GM19351 (cell line): ENCODE results near the gene PATJ.
"Not testable (repeated sequence)": the region's sequence is repeated elsewhere in the genome, so short reads cannot be mapped to it uniquely, and the experiment has no call there.

Experiments used
- ATAC-seq: cut with Tn5 transposase; IDR thresholded peaks from one replicate; pipeline ENCODE4 v1.9.1; 2021; ENCODE audit warnings: mild to moderate bottlenecking, moderate library complexity; ENCODE audit not compliant: unreplicated experiment

The PATJ gene

DNA sequence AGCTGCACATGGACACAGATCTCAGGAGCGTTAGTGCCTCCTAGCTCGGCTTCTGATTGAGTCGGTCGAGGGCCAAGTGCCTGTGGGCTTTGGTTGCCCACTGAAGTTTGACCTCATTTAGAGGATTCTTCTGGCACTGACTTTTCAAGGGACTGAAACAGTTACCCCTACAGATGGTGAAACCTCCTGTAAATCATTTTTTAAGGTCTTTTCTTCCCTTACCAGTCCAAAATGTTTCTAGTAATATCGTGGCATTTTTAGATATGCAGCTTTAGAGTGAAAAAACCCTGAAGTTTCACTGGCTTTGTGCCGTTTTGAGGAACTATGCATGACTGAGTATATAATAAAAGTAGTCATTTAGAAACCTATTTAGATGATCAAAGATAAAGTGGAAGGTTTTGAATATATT lies 417.7 kb downstream of the PATJ start:
- peak; percentile 84 for ATAC-seq

DNA sequence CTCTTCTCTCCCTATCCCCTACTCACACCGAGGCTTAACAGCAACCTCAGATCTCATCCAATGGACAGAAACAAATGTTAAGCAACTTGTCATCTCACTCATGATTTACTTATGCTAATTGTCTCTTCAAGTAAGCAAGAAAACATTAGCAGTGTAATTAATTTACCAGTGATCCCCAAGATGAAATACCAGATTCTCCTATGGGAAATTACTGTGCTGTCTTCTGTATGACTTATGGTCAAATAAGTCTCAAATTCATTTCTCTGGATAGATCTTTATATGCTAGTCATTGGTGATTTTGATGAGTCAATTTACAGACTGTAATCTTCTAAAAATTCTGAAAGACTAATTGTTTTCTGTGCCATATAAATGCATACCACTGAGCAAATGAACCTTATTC lies 419.4 kb downstream of the PATJ start:
- ATAC-seq: no peak

DNA sequence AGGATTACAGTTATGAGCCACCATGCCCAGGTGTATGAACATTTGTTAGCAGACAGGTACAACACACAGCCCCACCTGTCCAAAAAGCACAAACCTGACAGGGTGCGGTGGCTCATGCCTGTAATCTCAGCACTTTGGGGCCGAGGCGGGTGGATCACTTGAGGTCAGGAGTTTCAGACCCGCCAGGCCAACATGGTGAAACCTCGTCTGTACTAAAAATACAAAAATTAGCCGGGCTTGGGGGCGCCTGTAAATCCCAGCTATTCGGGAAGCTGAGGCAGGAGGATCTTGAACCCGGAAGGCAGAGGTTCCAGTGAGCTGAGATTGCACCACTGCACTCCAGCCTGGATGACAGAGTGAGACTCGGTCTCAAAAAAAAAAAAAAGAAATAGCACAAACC lies 428.1 kb downstream of the PATJ start:
- not testable (repeated sequence) for ATAC-seq

DNA sequence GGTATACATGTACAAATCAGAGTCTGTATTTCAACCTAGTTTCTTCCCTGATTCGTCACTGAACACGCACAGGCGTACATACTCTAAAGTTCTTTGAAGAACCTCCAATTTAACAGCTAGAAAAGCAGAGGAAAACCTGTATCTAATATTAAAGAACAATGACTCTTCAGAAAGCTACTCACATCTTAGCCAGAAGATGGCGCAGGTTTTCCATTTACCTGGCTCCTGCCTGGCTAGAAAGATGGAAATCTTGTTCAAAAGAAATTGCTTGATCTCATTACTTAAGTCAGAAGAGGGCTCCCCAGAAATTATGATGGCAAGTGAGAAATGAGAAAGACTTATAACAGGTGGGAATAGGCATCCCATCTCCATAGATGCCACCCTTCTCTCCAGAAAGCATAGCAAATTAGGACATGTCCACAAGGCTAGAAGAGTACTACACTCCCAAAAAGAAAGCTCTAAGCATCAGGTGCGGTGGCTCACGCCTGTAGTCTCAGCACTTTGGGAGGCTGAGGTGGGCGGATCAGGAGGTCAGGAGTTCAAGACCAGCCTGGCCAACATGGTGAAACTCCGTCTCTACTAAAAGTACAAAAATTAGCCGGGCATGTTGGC lies 433.4 kb downstream of the PATJ start:
- peak; percentile 68 for ATAC-seq

DNA sequence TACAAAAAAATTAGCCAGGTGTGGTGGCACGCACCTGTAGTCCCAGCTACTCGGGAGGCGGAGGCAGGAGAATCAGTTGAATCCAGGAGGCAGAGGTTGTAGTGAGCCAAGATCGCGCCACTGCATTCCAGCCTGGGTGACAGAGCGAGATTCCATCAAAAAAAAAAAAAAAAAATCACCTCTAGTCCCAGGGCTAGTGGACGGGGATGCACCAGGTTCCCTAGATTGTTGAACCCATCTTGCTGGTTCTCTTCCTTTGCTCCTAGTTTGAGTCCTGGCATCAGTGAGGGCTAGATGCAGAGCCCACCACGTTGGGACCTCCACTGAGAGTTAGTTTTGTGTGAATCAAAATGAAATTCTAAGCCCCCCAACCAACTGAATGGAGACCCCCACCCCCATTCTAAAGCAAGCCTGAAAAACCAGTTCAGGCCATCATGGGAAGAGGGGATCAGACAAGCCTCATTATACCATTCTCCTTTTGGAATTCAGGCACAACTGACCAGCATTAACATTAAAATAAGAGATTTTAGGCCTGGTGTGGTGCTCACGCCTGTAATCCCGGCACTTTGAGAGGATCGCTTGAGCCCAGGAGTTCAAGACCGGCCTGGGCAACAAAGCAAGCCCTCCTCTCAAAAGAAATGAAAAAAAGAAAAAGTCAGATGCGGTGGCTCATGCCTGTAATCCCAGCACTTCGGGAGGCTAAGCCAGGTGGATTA lies 434.5 kb downstream of the PATJ start:
- ATAC-seq: no peak

DNA sequence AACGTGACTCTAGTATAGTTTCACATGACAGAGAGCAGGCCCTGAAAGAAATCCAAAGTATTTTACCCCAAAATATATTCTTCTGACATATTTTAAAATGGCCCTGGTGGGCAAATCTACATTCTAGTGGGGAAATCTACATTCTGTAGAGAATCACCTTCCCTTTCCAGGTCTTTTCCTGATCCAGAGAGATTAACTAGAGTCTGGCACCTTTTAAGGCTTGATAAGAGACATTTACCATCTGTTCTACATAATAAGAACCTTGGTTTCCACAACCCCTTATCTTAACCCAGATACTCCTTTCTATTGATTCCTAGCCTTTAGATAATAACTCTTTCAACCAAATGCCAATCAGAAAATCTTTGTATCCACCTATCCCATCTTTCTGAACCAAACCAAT lies 435.3 kb downstream of the PATJ start:
- ATAC-seq: no peak

DNA sequence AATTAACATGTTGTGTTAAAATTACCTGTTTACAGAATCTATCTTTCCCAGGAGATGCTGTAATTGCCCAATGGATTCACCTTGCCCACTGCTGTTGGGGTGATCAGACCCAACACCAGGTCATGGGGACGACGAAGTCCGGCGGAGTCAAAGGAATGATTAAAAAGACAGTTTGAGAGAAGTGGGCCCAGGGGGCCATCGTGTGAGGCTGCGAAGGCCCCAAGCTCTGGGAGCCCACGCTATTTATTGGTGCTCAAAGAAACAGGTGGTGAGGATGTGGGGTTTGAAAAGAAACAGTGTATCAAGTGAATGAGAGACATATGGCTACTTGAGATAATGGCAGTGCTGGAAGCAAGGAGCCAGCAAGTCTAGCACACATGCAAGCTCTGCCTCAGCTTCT lies 436.1 kb downstream of the PATJ start:
- ATAC-seq: no peak

DNA sequence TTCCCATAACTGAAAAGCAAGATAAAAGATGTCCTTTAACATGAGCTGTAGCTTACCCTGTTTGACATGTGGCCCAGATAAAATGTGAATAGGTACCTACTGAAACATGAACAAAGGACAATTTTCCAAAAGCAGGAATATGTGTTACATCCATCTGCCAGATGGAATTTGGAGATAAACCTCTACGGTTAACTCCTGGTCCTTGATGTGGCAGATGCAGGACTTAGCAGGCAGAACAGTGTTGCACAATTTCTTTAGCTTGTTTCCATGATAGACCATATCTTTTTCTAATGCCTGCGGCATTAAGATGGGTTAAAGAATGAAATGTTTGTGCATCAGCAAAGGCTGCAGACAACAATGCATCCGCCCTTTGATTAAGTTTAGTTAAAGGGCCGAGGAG lies 437.8 kb downstream of the PATJ start:
- ATAC-seq: not testable (repeated sequence)

DNA sequence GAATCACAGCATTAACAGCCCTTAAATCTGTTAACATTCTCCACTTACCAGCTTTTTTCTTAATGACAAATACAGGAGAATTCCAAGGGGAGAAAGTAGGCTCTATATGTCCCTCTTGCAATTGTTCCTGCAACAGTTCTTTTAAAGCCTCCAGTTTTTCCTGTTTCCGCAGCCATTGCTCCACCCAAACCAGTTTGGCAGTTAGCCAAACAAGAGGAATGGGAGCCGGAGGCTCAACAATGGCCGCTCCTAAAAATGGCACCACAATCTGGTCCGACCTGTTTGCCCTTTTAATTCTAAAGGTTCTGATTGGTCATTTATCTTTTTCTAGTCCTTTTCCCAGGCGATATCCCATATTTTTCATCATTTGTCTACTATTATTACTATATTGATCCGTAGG lies 438.4 kb downstream of the PATJ start:
- no peak for ATAC-seq

DNA sequence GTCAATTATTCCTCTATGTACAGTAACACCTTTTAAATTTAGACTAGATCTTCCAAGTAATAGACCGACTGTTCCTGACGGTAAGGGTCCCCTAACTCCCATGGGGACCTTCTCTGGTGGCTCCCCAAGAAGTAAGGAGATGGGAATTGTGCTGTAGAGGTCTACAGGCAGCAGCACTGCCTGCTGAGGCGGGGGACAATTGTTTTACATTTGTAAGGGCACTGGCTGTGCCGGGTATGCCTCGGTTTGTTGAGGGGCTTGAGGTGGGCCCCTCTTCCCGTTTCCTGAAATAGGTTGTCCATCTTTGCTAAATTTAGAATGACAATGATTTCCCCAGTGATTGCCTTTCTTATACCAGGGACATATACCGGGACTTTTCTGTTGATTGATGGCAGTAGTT lies 439.3 kb downstream of the PATJ start:
- ATAC-seq: no peak

DNA sequence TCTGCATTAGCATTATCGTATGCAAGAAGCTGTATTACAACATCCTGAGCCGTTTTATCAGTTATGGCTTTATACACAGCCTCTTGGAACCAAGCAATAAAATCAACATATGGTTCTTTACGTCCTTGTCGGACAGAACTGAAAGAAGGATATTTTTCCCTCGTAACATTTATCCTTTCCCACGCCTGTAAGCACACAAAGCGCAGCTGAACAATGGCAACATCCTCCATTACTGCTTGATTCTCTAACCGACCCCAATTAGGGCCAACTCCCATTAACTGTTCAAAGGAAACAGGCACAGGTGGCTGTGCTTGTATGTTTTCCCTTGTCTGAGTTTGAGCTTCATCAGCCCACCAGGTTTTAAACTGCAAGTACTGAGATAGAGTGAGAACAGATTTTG lies 439.9 kb downstream of the PATJ start:
- ATAC-seq: not testable (repeated sequence)

DNA sequence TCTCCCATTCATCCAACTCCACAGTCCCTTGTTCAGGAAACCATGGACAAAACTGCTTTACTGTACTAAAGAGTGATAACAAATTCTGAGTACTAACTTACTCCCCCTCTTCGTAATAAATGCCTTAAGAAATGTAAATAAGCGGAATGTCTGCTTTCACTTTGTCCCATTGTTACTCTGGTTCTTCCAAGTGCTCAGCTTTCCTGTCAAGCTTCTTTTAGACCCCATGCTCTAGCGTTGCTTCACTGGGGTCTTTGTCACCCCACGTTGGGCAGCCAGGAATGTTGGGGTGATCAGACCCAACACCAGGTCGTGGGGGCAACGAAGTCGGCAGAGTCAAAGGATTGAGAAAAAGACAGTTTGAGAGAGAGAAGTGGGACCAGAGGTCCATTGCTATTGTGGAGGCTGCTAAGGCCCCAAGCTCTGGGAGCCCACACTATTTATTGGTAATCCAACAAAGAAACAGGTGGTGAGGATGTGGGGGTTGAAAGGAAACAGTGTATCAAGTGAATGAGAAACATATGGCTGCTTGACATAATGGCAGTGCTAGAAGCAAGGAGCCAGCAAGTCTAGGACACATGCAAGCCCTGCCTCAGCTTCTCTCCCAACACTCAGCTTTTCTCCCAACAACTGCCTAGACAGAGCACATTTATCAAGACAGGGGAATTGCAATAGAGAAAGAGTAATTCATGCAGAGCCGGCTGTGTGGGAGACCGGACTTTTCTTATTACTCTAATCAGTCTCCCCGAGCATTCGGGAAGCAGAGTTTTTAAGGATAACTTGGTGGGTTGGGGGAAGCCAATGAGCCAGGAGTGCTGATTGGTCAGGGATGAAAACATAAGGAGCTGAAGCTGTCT lies 441.1 kb downstream of the PATJ start:
- not testable (repeated sequence) for ATAC-seq

DNA sequence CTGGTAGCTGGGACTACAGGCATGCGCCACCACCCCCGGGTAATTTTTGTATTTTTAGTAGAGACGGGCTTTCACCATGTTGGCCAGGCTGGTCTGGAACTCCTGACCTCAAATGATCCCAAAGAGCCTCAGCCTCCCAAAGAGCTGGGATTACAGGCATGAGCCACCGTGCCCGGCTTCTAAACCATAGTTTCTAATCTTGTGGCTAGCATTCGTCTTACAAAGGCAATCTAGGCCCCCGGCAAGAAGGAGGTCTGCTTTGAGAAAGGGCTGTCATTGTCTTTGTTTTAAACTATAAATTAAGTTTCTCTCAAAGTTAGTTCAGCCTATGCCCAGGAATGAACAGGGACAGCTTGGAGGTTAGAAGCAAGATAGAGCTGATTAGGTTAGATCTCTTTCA lies 442.1 kb downstream of the PATJ start:
- ATAC-seq: no peak

DNA sequence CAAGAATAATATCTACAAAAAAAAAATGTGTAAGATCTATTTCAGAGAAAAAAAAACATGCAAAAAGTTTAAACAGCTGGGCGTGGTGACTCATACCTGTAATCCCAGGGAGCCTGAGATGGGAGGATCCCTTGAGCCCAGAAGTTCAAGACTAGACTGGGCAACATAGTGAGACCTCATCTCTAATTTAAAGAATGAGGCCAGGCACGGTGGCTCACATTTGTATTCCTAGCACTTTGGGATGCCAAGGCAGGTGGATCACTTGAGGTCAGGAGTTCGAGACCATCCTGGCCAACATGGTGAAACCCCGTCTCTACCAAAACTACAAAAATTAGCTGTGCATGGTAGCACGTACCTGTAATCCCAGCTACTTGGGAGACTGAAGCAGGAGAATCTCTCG lies 443.0 kb downstream of the PATJ start:
- ATAC-seq: not testable (repeated sequence)

DNA sequence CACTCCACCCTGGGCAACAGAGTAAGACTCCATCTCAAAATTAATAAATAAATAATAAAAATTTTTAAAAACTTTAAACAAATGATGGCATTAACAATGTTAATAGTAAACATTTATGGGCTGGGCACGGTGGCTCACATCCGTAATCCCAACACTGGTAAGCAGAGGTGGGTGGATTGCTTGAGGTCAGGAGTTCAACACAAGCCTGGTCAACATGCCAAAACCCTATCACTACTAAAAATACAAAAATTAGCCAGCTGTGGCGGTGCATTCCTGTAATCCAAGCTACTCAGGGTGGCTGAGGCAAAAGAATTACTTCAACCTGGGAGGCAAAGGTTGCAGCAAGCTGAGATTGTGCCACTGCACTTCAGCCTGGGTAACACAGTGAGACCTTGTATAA lies 443.4 kb downstream of the PATJ start:
- no peak for ATAC-seq

DNA sequence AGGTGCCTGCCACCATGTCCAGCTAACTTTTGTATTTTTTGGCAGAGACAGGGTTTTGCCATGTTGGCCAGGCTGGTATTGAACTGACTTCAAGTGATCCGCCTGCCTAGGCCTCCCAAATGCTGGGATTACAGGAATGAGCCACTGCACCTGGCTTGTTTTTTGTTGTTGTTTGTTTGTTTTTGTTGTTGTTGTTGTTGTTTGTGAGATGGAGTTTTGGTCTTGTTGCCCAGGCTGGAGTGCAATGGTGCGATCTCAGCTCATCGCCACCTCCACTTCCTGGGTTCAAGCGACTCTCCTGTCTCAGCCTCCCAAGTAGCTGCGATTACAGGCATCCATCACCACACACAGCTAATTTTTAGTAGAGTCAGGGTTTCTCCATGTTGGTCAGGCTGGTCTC lies 445.3 kb downstream of the PATJ start:
- ATAC-seq: no peak

DNA sequence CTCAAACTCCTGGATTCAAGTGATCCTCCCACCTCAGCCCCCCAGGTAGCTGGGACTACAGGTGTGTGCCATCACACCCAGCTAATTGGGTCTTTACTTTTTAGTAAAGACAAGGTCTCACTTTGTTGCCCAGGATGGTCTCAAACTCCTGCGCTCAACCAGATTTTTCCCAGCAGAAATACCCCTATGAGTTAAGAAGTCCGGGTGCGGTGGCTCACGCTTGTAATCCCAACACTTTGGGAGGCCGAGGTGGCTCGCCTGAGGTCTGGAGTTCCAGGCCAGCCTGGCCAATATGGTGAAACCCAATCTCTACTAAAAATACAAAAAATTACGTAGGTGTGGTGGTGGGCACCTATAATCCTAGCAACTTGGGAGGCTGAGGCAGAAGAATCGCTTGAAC lies 445.8 kb downstream of the PATJ start:
- ATAC-seq: no peak

DNA sequence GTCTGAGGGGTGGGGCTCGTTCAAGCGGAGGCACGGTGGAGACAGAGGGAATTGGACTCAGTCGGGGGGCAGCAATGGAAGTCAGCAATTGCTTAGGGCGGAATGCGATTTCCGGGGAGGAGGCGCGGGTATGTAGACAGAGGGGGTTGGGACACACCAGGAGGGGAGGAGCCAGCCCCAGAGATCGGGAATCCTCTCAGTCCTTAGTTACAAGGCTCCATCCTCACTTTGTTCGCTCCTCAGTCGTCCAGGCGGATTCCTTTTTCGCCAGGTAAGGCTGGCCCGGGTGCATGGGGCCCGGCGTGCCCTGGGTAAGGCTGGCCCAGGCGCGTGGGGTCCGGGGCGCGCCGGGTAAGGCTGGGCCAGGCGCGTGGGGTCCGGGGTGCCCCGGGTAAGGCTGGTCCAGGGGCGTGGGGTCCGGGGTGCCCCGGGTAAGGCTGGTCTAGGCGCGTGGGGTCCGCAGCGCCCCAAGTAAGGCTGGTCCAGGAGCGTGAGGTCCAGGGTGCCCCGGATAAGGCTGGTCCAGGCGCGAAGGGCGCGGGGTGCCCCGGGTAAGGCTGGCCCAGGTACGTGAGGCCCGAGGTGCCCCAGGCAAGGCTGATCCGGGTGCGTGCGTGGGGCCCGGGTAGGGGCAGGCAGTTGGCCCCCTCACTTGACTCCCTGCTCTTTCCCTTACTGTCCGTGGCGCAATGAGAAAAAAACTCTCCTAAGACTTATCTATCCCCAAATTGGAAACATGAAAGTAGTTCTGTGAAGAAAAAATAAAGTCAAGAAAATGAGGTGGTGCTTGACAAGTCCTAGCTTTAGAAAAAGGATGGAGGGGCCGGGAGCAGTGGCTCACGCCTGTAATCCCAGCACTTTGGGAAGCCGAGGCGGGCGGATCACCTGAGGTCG lies 452.6 kb downstream of the PATJ start, which contains the start of gene L1TD1:
TSS of gene L1TD1 (plus strand) at position 199 of the 894 bp plus-strand sequence. CDS start 11,780 bp downstream, outside the sequence.
- no peak for ATAC-seq

DNA sequence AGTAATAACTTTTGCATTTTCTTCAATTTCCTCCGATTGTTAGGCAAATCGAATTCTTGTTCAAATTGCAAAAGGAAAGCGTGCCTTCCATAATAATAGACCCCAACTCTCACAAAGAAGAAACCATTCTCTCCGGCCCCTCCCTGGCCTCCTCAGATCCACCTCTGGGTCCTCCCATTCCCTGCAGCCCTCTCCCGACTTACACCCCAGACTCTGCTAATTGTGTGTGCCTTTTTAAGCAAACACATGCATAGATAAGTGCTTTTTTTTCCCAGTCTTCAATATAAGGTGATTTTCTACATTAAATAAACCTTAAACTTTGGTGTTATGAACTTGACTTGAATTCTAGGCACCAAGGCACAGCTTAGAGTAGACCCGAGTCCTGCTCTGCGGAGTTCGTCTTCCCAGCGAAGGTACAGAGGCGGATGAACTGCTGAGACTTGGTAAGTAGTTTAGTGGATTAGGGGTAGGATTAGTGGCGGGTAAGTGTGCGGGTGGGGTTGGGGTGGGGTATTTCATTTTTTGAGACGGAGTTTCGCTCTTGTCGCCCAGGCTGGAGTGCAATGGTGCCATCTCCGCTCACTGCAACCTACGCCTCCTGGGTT lies 453.9 kb downstream of the PATJ start:
- ATAC-seq: no peak

DNA sequence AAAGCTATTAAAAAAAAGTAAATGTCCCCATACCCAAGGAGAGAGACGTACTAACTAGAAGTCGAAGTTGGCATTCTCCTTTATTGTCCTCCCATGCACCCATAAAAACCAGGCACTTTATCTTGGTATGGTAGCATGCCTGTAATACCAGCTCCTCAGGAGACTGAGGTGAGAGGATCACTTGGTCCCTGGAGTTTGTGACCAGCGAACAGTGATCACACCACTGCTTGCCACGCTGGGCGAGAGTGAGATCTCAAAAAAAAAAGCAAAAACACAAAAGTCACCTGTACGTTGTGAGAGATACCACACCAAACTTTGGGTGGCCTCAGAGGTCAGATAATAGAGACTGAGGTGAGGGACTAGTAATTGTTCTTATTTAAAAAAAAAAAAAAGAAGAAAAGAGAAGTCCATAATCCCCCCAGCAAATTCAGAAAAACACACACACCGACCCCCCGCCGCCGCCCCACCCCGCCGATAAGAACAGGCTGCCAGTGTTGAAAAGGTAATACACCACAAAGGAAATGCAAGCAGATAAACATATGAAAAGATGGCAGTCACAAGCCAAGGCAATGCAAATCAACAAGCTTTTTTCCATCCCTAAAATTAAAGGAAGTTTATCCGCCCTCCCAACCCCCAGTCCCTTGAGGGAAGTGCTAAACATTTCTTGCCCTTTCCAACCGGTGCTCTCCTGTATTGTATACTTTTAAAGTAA lies 455.9 kb downstream of the PATJ start:
- ATAC-seq: no peak
